ENCODE data around the gene HAPLN3. TPM values are rescaled to one million over a fixed set of nuclear protein-coding genes. Genes with fewer than 3 reads are reported as not detected.

HAPLN3 gene
- total RNA-seq, 1 experiment from 2014 or later, result 2.4 TPM

- Histone ChIP-seq H3K4me2 (no peak overlapping the region), H4K20me1 (ENCODE audit: insufficient read depth) (no peaks in the 10 kb centered on the region), H3K27ac (no peak overlapping the region), H3K27me3 (ENCODE audit: insufficient read depth, low read depth) (no peaks in the 10 kb centered on the region), H3K9me2 (ENCODE audit: insufficient read depth) (no peaks in the 10 kb centered on the region), H2AFZ (no peak overlapping the region), H3K4me1 (replicated peaks; ENCODE audit: insufficient read depth) (peaks cover 19% of the 10 kb centered on the region), H3K36me3 (ENCODE audit: low read depth) (no peaks in the 10 kb centered on the region), H3K4me3 (no peak overlapping the region), H3K9me3 (ENCODE audit: insufficient read depth, low read depth) (no peaks in the 10 kb centered on the region), H3F3A (ENCODE audit: insufficient read depth, low read depth) (peaks cover 3% of the 10 kb centered on the region), H3K79me2 (ENCODE audit: low read depth) (no peaks in the 10 kb centered on the region)
- TF ChIP-seq, protein P1, sequence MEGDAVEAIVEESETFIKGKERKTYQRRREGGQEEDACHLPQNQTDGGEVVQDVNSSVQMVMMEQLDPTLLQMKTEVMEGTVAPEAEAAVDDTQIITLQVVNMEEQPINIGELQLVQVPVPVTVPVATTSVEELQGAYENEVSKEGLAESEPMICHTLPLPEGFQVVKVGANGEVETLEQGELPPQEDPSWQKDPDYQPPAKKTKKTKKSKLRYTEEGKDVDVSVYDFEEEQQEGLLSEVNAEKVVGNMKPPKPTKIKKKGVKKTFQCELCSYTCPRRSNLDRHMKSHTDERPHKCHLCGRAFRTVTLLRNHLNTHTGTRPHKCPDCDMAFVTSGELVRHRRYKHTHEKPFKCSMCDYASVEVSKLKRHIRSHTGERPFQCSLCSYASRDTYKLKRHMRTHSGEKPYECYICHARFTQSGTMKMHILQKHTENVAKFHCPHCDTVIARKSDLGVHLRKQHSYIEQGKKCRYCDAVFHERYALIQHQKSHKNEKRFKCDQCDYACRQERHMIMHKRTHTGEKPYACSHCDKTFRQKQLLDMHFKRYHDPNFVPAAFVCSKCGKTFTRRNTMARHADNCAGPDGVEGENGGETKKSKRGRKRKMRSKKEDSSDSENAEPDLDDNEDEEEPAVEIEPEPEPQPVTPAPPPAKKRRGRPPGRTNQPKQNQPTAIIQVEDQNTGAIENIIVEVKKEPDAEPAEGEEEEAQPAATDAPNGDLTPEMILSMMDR (conservative IDR thresholded peaks at IDR 0.05), result no peak
- no peak for TF ChIP-seq EZH2 (IDR thresholded peaks at IDR 0.05; ENCODE audit: low read depth)
- DNase-seq, result no peak
- intact Hi-C loops (cut with micrococcal nuclease; ENCODE audit: unreplicated experiment), result no loop called here
- POLR2A ChIA-PET (ENCODE audit: unreplicated experiment), result no interaction called here
- CTCF ChIA-PET, result no interaction called here
- BruUV-seq (replicated peaks), result no TSS peak
These were observed 13.6 kb upstream of the HAPLN3 start for GRCh38 chr15:88908697-88909621.

DNA sequence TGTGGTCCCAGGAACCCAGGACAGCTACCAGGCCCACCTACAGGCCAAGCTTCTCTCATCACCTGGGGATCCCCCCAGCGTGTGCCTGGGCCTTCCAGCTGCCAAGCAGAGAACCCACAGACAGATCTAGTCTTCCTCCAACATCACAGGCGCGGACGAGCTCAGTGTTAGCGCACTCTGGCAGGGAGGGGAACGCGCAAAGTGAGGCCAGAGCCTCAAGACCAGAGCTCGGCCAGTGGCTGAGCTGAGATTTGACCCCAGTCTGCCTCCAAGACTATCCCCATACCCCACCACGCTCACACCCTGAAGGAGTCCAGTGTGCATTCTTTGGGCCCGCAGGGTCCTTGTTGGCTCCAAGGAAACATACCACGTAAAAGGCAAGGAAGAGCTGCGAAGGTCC lies 12.8 kb upstream of the HAPLN3 start:
- Histone ChIP-seq H3K27ac (no peak overlapping the region), H3K9me3 (ENCODE audit: insufficient read depth, low read depth) (no peaks in the 10 kb centered on the region), H3K36me3 (ENCODE audit: low read depth) (no peaks in the 10 kb centered on the region), H3K9me2 (ENCODE audit: insufficient read depth) (no peaks in the 10 kb centered on the region), H3F3A (ENCODE audit: insufficient read depth, low read depth) (no peaks in the 10 kb centered on the region), H3K79me2 (ENCODE audit: low read depth) (no peaks in the 10 kb centered on the region), H3K4me3 (no peak overlapping the region), H2AFZ (no peak overlapping the region), H3K4me2 (no peak overlapping the region), H3K27me3 (ENCODE audit: insufficient read depth, low read depth) (no peaks in the 10 kb centered on the region), H3K4me1 (replicated peaks; ENCODE audit: insufficient read depth) (peaks cover 13% of the 10 kb centered on the region), H4K20me1 (ENCODE audit: insufficient read depth) (no peaks in the 10 kb centered on the region)
- POLR2A ChIA-PET (ENCODE audit: unreplicated experiment), result no interaction called here
- intact Hi-C loops (cut with micrococcal nuclease; ENCODE audit: unreplicated experiment), result no loop called here
- CTCF ChIA-PET, result no interaction called here
- TF ChIP-seq, protein P1 (conservative IDR thresholded peaks at IDR 0.05), result no peak
- TF ChIP-seq EZH2 (IDR thresholded peaks at IDR 0.05; ENCODE audit: low read depth), result no peak
- BruUV-seq (replicated peaks), result no TSS peak
- DNase-seq, result no peak

DNA sequence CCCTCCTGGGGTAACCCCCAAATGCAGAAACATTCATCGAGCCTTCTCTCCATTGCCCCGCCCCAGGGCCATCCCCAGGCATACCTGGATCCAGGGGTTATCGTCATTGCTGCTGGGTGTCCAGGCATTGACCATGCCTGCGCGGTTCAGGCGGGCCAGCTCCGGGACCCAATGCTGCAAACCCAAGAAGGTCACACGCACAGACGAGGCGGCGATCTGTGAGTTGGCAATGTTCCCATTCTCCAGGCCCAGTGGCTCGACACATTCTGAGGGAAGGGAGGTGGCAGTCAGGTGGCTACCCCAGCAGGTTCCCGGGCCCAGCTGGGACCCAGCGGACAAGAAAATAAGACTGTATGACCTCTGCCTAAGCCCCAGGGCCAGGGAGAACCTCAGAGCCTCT lies 11.8 kb upstream of the HAPLN3 start:
- Histone ChIP-seq H3K27ac (no peak overlapping the region), H3K4me2 (no peak overlapping the region), H4K20me1 (ENCODE audit: insufficient read depth) (no peaks in the 10 kb centered on the region), H3K4me3 (no peak overlapping the region), H3K79me2 (ENCODE audit: low read depth) (no peaks in the 10 kb centered on the region), H3K36me3 (ENCODE audit: low read depth) (no peaks in the 10 kb centered on the region), H3K27me3 (ENCODE audit: insufficient read depth, low read depth) (no peaks in the 10 kb centered on the region), H3K4me1 (replicated peaks; ENCODE audit: insufficient read depth) (peaks cover 10% of the 10 kb centered on the region), H2AFZ (no peak overlapping the region), H3K9me2 (ENCODE audit: insufficient read depth) (no peaks in the 10 kb centered on the region), H3K9me3 (ENCODE audit: insufficient read depth, low read depth) (no peaks in the 10 kb centered on the region), H3F3A (ENCODE audit: insufficient read depth, low read depth) (no peaks in the 10 kb centered on the region)
- intact Hi-C loops (cut with micrococcal nuclease; ENCODE audit: unreplicated experiment), result no loop called here
- DNase-seq, result no peak
- TF ChIP-seq, protein P1 (conservative IDR thresholded peaks at IDR 0.05), result no peak
- no peak for TF ChIP-seq EZH2 (IDR thresholded peaks at IDR 0.05; ENCODE audit: low read depth)
- BruUV-seq (replicated peaks), result no TSS peak
- ChIA-PET POLR2A (ENCODE audit: unreplicated experiment) (no interaction called here), CTCF (no interaction called here)
